Bone marrow (tissue), 2 donors: ENCODE measurements around the gene ZNF263.

Experiments
- DNase-seq, 2 donors: peaks; one replicate each; lab custom pipeline; 2025; lab: John Stamatoyannopoulos, UW

Gene ZNF263

DNA sequence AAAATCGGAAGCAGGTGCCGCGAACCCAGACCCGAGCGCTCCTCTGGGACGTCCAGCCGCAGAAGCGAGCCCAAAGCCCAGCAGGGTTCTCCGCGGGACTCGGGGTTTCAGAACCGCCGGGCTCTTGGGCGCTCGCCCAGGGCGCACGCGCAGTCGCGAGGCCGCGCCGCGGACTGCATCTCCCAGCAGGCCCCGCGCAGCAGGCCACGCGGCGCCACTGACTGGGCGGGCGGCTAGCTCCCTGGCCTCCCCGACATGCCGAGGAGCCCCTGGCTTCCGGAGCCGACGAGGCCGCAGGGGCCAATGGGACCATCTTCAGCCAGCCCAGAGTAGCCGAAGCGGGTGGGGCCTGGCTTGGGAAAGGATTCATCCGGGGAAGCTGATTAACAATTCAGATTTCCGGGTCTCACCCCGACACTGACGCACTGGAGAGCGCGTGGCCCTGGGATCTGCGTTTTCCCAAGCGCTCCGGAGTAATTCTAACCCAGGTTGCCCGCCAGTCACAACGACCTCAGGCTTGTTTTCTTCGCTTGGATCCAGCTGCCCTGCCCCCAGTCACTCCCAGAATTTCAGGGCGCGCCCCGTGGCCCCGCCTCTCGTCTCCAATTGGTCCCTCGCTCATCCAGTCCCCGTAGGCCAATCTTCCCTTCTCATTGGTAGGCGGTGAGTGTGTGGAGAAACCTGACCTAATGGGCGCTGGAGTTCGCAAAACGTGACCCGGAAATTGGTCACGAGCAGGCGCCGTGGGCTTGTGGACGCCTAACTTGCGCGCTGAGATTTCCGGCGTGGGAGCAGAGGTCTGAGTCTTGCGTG, at the start of gene ZNF263:
TSS of gene ZNF263 (plus strand) at position 762 of the 813 bp plus-strand sequence. CDS start 328 bp downstream, outside the sequence.
- DNase-seq = peak; percentile 91 to 99

- DNase-seq = no peak
These were observed 48.8 kb upstream of the ZNF263 start for GRCh38 chr16:3234543-3234856.

DNA sequence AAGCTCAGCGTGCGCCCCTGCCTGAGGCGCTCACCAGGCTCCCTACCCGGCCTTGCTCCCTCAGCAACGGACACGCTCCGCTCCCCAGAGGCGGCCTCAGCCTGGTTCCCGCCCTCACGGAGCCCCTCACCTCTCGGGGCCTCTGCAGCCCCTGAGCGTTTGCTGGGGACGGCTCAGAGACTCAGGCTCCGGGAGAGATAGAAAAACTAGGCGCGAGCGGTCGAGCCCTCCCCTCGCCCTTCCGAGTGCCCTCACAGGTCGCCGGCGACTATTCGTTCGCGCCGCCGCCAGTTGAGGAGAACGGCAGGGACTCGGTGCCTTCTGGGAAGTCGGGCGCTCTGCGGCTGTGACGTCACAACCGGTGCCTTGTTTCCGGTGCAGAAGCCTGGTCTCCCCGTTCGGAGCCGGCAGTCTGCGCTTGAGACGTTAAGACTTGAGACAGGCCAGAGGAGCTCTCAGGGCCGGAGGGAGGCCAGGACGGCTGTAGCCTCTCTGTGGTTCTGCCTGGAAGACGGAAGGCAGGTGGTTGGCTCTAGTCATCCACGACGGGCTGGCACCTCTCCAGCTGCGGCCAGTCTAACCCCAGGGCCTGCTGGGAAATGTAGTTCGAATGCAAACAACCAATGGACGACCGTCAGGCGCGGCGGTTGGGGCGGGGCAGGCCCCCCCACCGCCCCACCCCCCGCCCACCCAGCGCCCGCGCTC, 48.3 kb upstream of the ZNF263 start, which contains the start of gene ZNF200:
TSS of gene ZNF200 (minus strand) at position 302 of the 705 bp plus-strand sequence. CDS start 1,403 bp downstream, outside the sequence.
- peak; percentile 87 to 96 for DNase-seq

GRCh38 chr16:3235856-3236669, 47.2 kb upstream of the ZNF263 start:
- DNase-seq = no peak

DNA sequence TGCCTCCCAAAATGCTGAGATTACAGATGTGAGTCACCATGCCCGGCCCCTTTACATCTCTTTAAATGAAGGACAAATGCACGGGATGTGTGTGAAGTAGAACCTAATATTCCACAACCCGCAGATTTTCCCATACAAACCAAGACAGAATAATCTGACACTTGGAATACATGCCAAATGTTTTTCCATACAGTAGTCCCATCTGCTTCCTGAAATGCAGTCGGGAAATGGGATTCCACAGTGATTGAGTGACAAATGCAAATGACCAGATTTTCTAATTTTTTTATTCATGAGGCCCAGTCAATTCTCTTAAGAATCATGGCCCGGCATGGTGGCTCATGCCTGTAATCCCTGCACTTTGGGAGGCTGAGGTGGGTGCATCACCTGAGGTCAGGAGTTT, 41.5 kb upstream of the ZNF263 start:
- DNase-seq = no peak

DNA sequence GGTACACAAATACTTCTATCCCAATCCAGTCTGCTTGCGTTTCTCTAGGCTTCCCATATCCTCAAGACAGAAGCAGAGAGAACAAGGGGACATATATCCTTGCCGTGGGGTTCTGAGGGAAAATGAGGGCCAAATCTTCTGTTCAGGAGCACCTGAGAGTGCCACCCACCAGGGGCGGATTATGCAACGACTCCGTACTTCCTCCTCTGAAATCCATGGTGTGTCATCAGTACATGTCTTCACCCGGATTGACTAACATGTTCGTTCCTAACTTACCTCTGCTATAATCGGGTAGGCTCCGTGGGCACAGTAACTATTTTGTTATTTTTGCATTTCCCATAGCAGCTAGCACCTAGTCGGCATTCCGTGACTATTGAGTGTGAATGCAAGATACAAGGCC, 40.6 kb upstream of the ZNF263 start:
- DNase-seq = no peak

DNA sequence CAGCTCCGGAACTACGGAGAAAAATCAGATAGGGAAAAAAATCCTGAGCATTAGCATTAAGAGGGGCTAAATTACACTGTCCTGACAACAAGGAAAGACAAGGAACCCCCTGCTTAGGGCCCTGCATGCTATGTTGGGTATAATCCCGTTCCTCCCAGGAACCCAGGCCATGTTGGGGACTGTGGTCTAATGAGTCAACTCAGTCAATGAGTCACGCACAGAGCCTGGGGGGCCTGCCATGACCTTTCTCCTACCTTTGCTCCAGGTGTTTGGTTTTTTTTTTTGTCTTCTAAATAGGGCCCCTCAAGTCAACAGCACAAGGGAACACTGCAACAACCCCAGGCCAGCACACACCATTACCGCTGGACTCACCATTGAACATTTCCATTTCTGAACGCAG, 39.4 kb upstream of the ZNF263 start:
- no peak for DNase-seq

DNA sequence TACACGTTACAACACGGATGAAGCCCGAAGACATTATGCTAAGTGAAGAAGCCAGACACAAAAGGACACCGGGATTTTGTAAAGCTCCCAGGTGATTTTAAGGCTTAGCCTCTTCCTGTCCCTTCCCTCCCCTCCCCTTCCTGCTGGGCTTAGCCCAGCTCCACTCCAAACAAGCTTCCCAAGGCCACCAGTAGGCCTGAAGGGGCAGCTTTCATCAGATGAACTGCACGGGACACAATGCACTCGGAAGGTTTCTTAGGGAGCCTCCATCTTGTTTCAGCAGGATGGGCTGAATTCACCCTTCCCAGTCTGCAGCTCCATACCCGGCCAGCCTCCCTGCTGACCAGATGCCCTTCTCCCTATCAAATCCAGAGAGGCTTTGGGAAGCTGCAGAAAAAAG, 37.3 kb upstream of the ZNF263 start:
- no peak for DNase-seq

- DNase-seq = no peak
These were observed 36.4 kb upstream of the ZNF263 start for GRCh38 chr16:3246876-3247275.

- no peak for DNase-seq
These were observed 34.7 kb upstream of the ZNF263 start for GRCh38 chr16:3248596-3248995.

- DNase-seq = no peak
These were observed 34.3 kb upstream of the ZNF263 start for GRCh38 chr16:3249020-3249419.

DNA sequence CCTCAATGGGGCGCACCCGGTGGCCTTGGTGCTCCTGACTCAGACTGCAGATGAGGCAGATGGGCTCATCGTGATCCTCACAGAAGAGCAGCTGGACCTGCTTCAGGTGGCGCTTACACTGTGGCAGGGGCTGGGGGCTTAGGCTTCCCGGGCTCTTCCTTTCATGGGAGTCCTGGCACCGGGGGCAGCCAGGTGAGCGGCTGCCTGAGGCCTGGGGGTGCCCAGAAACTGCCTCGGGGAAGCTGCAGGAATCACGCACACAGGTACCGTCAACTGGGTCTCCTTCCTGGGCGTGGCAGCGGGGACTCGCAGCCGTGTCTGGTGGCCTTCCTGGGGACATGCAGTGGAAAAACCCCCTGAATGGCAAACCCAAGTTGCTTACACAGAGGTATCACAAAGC, 33.8 kb upstream of the ZNF263 start:
- DNase-seq = no peak

- no peak for DNase-seq
These were observed 30.3 kb upstream of the ZNF263 start for GRCh38 chr16:3252967-3253366.

- no peak for DNase-seq
These were observed 29.0 kb upstream of the ZNF263 start for GRCh38 chr16:3254309-3254708.

DNA sequence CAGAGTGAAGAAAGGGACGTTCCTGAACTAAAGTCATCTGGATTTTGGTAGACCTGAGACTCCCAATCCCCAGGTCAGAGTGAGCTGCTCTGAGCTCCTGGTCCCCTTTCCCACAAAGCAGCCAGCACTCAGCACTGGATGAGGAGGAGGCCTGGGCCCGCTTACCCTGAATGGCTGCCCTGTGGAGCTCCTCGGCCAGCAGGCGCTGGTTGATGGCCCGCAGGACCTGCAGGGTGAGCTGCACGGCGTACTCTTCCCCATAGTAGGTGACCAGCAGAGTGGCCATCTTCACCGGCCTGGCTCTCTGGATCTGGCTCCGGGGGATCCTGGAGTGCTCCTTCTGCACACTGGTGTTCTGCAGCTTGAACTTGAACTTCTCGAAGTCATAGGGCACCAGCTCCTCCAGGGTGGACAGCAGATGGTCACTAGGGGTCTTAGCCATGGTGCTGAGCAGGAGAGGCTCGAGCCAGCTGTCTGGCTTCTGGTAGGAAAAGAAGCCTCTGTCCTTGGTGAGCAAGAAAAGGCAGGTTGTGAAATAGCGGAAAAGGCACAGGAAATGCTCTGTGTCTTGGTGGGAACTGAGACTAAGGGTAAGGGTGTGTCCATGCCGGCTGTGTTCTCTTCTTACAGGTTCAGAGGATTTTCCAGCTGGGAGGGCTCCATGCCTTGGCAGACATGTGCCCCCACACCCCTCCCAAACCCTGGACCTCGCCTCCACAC, 27.0 kb upstream of the ZNF263 start, which contains the start of gene MEFV:
TSS of gene MEFV (minus strand) at position 488 of the 720 bp plus-strand sequence. CDS start at position 442, 46 bp downstream.
- peak in 1 of 2 donors; percentile 44 for DNase-seq

DNA sequence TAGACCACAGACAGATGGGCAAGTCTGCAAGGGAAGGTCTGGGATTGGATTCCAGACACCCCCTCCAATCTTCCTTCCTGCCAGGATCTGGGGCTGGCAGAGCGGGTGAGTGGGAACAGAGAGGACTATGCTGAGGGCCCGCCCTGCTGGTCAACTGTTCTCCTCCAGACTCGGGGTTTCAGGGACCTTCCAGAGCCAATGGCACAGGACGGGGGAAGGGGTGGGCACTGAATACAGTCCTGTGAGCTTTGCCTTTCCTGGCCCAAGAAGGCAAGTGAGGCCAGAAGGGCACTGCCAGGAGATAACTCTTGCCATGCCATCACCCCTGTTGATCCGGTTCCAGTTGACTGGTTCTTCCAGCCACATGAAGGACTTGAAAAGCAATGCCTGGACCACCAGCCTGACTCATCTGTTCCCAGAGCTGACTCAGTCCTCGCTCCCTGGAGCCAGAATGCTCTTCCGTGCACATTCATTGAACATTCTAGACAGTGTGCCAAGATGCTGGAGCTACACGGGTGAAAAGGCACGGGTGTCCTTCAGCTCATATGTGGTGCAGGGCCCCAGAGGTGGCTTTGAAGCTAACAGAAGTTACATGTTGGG, 26.3 kb upstream of the ZNF263 start:
- peak in 1 of 2 donors; percentile 44 for DNase-seq

DNA sequence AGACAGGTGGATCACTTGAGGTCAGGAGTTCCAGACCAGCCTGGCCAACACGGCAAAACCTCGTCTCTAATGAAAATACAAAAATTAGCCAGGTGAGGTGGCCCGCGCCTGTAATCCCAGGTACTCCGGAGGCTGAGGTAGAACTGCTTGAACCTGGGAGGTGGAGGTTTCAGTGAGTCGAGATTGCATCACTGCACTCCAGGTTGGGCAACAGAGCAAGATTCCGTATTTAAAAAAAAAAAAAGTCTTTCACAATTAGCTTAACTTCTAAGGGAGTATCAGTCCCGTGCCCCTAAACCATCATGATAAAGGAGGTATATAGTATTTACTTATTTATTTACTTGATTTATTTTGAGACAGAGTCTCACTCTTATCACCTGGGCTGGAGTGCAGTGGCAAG, 23.5 kb upstream of the ZNF263 start:
- DNase-seq = no peak

- no peak for DNase-seq
These were observed 20.8 kb upstream of the ZNF263 start for GRCh38 chr16:3262517-3262916.

DNA sequence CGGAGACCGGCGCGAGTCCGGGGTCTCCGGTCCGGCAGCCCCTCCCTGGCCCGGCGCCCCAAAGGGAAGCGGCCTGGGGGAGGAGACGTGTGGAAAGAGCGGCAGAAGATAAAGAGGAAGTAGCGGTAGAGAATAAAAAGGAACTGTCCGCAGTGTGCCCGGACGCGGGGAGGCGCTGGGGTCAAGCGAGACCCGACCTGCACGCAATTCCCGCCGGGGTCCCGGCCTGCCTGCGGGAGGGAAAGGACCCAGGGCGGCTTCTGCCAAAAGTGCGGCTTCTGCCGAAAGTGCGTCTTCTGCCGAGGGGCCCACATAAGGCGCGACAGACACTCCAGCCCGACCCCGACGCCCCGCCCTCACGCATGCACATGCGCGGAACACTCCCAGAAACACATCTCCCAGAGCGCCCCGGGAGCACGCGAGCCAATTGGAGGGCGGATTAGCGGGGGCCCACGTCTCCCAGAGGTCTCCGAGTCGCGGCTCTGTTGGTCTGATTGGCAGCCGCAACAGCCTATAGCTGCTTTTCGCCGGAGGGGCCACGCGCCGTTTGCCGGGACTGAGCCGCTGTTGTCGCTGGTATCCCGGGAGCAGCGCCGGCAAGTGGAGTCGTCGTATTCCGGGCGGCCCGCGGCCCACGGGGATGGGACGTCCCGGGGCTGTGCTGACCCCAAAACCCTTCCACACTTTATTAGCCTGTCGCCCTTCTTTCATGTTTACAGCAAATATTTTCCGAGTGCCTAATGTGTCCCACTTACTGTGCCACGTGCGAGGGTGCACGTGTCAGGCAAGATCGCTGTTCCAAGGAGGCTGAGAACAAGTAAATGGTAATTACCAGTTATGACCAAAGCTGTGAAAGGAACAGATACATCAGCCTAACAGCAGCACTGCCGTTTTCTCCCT, 18.9 kb upstream of the ZNF263 start:
- peak; percentile 94 to 99 for DNase-seq

DNA sequence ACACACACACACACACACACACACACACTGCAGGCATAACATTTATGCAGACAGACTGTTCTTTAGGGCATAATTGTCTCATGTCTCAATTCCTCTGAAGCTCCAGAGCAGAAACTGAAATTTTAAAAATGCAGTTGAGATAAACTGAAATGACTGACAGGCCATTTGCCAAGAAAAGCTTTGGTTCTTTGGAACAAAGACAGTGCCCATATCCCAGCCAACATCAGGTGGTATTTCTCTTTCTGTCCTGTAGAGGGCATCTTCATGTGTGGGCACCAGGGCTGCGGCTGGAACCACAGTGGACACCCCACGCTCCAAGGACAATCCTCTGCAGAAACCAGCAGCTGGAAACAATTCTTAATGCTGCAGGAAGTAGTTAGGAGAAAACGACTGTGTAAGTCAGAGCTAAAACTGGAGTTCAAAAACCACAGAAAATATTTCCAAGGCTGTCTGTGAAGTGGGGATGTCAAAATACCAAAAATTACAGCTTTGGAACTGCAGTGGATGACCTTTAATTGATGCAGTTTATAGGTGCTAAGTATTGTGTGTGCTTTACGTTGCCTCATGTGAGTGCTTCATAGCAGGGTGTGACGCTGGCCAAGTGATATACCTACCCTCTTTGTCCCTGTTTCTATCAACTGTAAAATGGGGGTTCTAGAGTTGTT, 16.3 kb upstream of the ZNF263 start:
- no peak for DNase-seq
